ENCODE data around the gene GAB1. TPM values are rescaled to one million over a fixed set of nuclear protein-coding genes. Genes with fewer than 3 reads are reported as not detected.

The GAB1 gene
- total and polyA plus RNA-seq, 7 donors, result 10.0 to 71.6 (median 44.1) TPM

DNA sequence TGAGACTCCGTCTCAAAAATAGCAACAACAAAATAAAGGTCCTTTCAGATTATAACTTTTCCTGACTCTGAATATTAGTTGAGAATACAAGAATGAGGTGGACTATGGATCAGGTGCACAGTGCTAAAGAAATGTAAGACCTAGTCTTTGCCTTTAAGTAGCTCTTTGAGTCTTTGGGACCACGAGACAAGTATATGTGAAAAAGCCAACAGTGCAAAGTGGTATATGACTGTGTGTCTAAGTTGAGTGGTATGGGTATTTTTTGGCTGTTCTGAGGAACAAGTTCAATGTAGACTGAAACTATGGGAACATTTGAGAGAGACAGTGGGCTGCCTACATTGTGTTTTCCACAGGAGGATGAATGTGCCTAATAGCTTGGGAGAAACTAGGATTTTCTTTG lies 2.8 kb downstream of the GAB1 start:
- intact Hi-C loops (cut with DNase I), result loop anchor here (2.0 to 5.0 kb wide), 4 partner anchors 41 to 143 kb away; no protein-coding TSS in a partner anchor
- H3K4me1 ChIP-seq, result peaks cover 0 to 65% (median 52%) of the 10 kb centered on the region in 4 donors
- H3K27ac ChIP-seq, result peak overlapping the region; percentile 16 to 99 (median 56)

DNA sequence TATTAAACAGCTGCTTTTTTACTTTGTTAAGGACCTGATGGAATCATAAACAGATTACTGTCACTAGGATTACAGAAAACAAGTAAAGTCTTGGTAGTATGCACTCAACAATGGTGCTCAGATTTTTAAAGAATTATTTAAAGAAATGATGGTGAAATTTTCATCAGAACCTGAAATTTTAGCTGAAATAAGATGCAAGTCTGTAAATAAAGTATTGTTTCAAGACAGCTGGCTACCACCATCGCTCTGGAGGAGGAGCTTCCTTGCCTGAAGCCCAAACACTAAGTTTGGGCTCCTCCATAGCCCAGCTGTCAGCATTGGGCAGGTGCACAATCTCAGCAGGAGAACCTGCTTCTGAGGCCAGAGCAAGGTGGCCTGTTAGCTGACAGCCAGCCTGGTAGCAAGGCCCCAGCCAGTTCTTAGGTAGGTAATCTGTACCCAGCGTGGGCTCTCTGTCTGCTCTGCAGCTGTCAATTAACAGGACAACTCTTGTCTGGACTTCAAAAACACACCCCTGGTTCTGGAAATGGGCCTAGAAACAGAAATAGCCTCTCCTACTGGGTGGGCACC lies 4.6 kb downstream of the GAB1 start:
- no peak for TF ChIP-seq POLR2AphosphoS5 (IDR thresholded peaks at IDR 0.05)
- TF ChIP-seq, protein P1, sequence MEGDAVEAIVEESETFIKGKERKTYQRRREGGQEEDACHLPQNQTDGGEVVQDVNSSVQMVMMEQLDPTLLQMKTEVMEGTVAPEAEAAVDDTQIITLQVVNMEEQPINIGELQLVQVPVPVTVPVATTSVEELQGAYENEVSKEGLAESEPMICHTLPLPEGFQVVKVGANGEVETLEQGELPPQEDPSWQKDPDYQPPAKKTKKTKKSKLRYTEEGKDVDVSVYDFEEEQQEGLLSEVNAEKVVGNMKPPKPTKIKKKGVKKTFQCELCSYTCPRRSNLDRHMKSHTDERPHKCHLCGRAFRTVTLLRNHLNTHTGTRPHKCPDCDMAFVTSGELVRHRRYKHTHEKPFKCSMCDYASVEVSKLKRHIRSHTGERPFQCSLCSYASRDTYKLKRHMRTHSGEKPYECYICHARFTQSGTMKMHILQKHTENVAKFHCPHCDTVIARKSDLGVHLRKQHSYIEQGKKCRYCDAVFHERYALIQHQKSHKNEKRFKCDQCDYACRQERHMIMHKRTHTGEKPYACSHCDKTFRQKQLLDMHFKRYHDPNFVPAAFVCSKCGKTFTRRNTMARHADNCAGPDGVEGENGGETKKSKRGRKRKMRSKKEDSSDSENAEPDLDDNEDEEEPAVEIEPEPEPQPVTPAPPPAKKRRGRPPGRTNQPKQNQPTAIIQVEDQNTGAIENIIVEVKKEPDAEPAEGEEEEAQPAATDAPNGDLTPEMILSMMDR (IDR thresholded peaks at IDR 0.05), result no peak
- TF ChIP-seq EP300 (IDR thresholded peaks at IDR 0.05), result no peak
- no peak for TF ChIP-seq POLR2A (IDR thresholded peaks at IDR 0.05)
- no peaks in the 10 kb centered on the region for H3K36me3 ChIP-seq
- no peak for DNase-seq
- peaks cover 0 to 79% (median 57%) of the 10 kb centered on the region in 4 donors for H3K4me1 ChIP-seq
- 71 to 88% methylated on average over 2 of the region's 2 CpGs for WGBS, 2 donors
- no peaks in the 10 kb centered on the region for H3K27me3 ChIP-seq
- no peak overlapping the region for H3K4me3 ChIP-seq
- H3K27ac ChIP-seq, result peak overlapping the region; percentile 13 to 99 (median 58)
- intact Hi-C loops (cut with DNase I), result no loop called here
- H3K9me3 ChIP-seq, result no peaks in the 10 kb centered on the region

More for the DNA sequence above, 2.8 kb downstream of the GAB1 start:
- H3K4me3 ChIP-seq, result peak overlapping the region in 1 of 4 donors; percentile 99
- WGBS, 2 donors, result 84 to 86% methylated on average over 2 of the region's 2 CpGs
- no peaks in the 10 kb centered on the region for H3K9me3 ChIP-seq
- no peaks in the 10 kb centered on the region for H3K36me3 ChIP-seq
- TF ChIP-seq POLR2AphosphoS5 (IDR thresholded peaks at IDR 0.05) (no peak), POLR2A (IDR thresholded peaks at IDR 0.05) (no peak), EP300 (IDR thresholded peaks at IDR 0.05) (no peak)
- TF ChIP-seq, protein P1 (IDR thresholded peaks at IDR 0.05), result no peak
- H3K27me3 ChIP-seq, result no peaks in the 10 kb centered on the region
- DNase-seq, result no peak

DNA sequence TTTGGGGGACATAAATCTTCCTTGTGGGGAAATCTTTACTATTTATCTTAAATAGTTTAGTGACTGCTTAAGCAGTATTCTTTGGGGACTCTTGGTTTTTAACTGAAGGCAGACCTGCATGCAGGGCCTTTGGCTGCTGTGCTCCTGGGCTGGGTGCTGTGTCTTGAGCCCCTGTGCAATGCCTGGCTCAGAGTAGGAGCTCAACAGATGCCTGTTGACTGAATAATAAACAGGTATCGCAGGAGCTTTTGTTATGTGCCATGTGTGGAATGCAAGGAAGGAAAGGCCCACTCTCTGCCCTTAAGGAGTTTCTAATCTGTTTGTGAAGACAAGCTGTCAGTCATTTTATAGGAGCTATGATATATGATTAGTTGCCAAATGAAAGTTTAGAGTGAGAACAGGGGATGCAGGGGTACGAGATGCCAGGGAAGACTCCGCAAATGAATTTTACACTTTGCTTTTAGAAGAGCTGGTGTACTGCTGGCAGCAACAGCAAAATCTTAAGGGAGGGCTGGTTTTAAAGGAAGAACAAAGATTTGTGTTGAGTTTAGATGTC lies 6.7 kb downstream of the GAB1 start:
- Histone ChIP-seq H3K27me3 (no peaks in the 10 kb centered on the region), H3K27ac (peak overlapping the region in 3 of 4 donors; percentile 69 to 74 (median 71)), H3K4me3 (peak overlapping the region in 2 of 4 donors; percentile 2), H3K36me3 (no peaks in the 10 kb centered on the region), H3K9me3 (no peaks in the 10 kb centered on the region), H3K4me1 (peaks cover 0 to 82% (median 52%) of the 10 kb centered on the region in 4 donors)
- DNase-seq, result no peak
- TF ChIP-seq POLR2AphosphoS5 (IDR thresholded peaks at IDR 0.05) (no peak), POLR2A (IDR thresholded peaks at IDR 0.05) (no peak), EP300 (IDR thresholded peaks at IDR 0.05) (no peak)
- TF ChIP-seq, protein P1 (IDR thresholded peaks at IDR 0.05), result no peak
- intact Hi-C loops (cut with DNase I), result no loop called here
- WGBS, 2 donors, result 92 to 93% methylated on average over 3 of the region's 3 CpGs

DNA sequence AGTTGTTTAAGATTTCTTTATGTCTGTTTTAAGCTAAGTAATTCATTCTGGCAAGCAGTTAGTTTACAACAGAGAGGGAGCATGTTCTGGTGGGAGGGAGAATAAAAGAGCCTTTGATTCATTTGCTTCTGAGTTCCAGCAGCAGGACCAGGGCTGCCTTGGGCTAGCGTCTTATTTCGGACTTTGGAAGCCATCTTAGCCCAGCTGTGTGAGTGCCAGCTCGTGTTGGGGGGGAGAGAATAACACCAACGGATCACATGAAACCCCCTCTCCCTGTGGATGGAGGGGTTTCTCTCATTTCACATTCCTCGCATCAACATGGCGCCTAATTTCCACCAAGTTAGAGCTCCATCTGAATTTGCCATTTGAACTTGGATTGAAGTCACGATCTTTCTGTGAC lies 7.4 kb downstream of the GAB1 start:
- Histone ChIP-seq H3K27me3 (no peaks in the 10 kb centered on the region), H3K27ac (peak overlapping the region in 3 of 4 donors; percentile 69 to 74 (median 71)), H3K9me3 (no peaks in the 10 kb centered on the region), H3K4me1 (peaks cover 0 to 75% (median 45%) of the 10 kb centered on the region in 4 donors), H3K4me3 (peak overlapping the region in 2 of 4 donors; percentile 1 to 2), H3K36me3 (no peaks in the 10 kb centered on the region)
- no peak for DNase-seq
- TF ChIP-seq POLR2AphosphoS5 (IDR thresholded peaks at IDR 0.05) (no peak), POLR2A (IDR thresholded peaks at IDR 0.05) (no peak), EP300 (IDR thresholded peaks at IDR 0.05) (no peak)
- WGBS, 2 donors, result 89 to 90% methylated on average over 7 of the region's 7 CpGs
- intact Hi-C loops (cut with DNase I), result no loop called here

DNA sequence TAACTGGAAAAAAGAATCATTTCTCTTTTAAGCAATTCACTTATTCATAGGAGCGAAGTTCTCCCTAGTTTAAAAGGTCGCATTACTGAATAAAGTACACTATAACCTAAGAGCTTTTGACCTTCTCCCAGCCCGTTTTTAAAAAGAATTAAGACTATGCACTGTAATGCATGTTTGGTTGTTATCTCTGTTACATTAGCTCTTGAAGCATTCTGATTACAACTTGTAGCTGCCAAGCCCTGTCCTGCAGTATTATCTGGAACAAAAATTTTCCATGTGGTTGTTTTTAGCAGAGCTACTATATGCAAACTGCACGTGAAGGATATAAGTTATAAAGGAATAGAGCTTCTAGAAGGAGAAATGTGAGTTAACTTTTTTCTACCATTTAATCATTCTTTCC lies 8.1 kb downstream of the GAB1 start:
- Histone ChIP-seq H3K9me3 (no peaks in the 10 kb centered on the region), H3K4me3 (peak overlapping the region in 2 of 4 donors; percentile 1 to 2), H3K4me1 (peaks cover 0 to 67% (median 38%) of the 10 kb centered on the region in 4 donors), H3K36me3 (no peaks in the 10 kb centered on the region), H3K27ac (peak overlapping the region in 3 of 4 donors; percentile 69 to 74 (median 71)), H3K27me3 (no peaks in the 10 kb centered on the region)
- no peak for DNase-seq
- WGBS, 2 donors, result 66 to 76% methylated on average over 4 of the region's 4 CpGs
- TF ChIP-seq POLR2AphosphoS5 (IDR thresholded peaks at IDR 0.05), result no peak
- no peak for TF ChIP-seq EP300 (IDR thresholded peaks at IDR 0.05)
- TF ChIP-seq, protein P1 (IDR thresholded peaks at IDR 0.05), result no peak
- no peak for TF ChIP-seq POLR2A (IDR thresholded peaks at IDR 0.05)
- intact Hi-C loops (cut with DNase I), result no loop called here
